ENCODE measurements around the gene CYP2S1. TPM values are rescaled to one million over a fixed set of nuclear protein-coding genes. Genes with fewer than 3 reads are reported as not detected.

Gene CYP2S1
- total and polyA plus RNA-seq, 9 of the 15 experiments (the other 6 are each of a cell fraction or from before 2014, with no cell fraction given) = 0.07 to 1.9 (median 0.41) TPM

- no peak for TF ChIP-seq FOXJ2 (tag; IDR thresholded peaks at IDR 0.05)
- 0 out of 2 replicates have a peak, but pooled peaks have one; percentile 49 for TF ChIP-seq NKRF (IDR thresholded peaks at IDR 0.05; ENCODE audit: borderline replicate concordance)
- TF ChIP-seq SMARCE1 (IDR thresholded peaks at IDR 0.05) = peak; percentile 87
- TF ChIP-seq ZNF586 (CRISPR knock-in tag; conservative IDR thresholded peaks at IDR 0.05) = no peak
- TF ChIP-seq UBTF (IDR thresholded peaks at IDR 0.05; ENCODE audit: borderline replicate concordance in 1 of 2, low read depth in 2 of 2, low read length in 2 of 2) = 0 out of 4 replicates have a peak, but pooled peaks of 1 of the 2 experiments have one; percentile 14
- 0 out of 2 replicates have a peak, but pooled peaks have one; percentile 11 for TF ChIP-seq BRD4 (IDR thresholded peaks at IDR 0.05)
- no peak for TF ChIP-seq ATF1 (CRISPR knock-in tag; IDR thresholded peaks at IDR 0.05)
- TF ChIP-seq ATF1 (tag; IDR thresholded peaks at IDR 0.05) = peak; percentile 72
- TF ChIP-seq ARID1B (IDR thresholded peaks at IDR 0.05) = peak; percentile 81; the same call in 1 of the 2 replicates
- no peak for TF ChIP-seq U2AF2 (optimal IDR thresholded peaks at IDR 0.05; ENCODE audit: low read depth, low read length)
- TF ChIP-seq MTA1 (IDR thresholded peaks at IDR 0.05; ENCODE audit: borderline replicate concordance) = peak; percentile 72
- TF ChIP-seq ZNF79 (CRISPR knock-in tag; IDR thresholded peaks at IDR 0.05; ENCODE audit: low read depth) = no peak
- peak; percentile 92 for TF ChIP-seq DPF2 (IDR thresholded peaks at IDR 0.05)
- TF ChIP-seq ZNF124 (CRISPR knock-in tag; IDR thresholded peaks at IDR 0.05) = no peak
- TF ChIP-seq RB1 (IDR thresholded peaks at IDR 0.05; ENCODE audit: low read depth) = no peak
- peak; percentile 88 for TF ChIP-seq ATF3 (IDR thresholded peaks at IDR 0.05)
- TF ChIP-seq ATF3 (CRISPR knock-in tag; conservative IDR thresholded peaks at IDR 0.05) = 0 out of 2 replicates have a peak, but pooled peaks have one; percentile 48
- no peak for TF ChIP-seq NCOA6 (IDR thresholded peaks at IDR 0.05)
- no peak for TF ChIP-seq ZNF23 (CRISPR knock-in tag; IDR thresholded peaks at IDR 0.05)
- peak; percentile 73; the same call in 1 of the 2 replicates for TF ChIP-seq JUND (IDR thresholded peaks at IDR 0.05; ENCODE audit: borderline replicate concordance, low read depth, low read length)
- no peak; the same call in 2 of the 3 replicates for TF ChIP-seq JUND (tag; IDR thresholded peaks at IDR 0.05; ENCODE audit: borderline replicate concordance, low read depth, low read length)
- TF ChIP-seq PML (IDR thresholded peaks at IDR 0.05; ENCODE audit: low read length) = no peak
- TF ChIP-seq ZNF740 (CRISPR knock-in tag; IDR thresholded peaks at IDR 0.05) = peak; percentile 99
- TF ChIP-seq ZNF740 (tag; IDR thresholded peaks at IDR 0.05) = no peak
These were observed 32.4 kb downstream of the CYP2S1 start (continued) for GRCh38 chr19:41225238-41226052.
